HG03025 (cell line): ENCODE measurements around the gene SPEG.

Experiments used
- ATAC-seq: cut with Tn5 transposase; IDR thresholded peaks from one replicate; pipeline ENCODE4 v1.9.1; 2021; ENCODE audit warnings: mild to moderate bottlenecking, moderate library complexity; ENCODE audit not compliant: unreplicated experiment, low FRiP score

Gene SPEG

DNA sequence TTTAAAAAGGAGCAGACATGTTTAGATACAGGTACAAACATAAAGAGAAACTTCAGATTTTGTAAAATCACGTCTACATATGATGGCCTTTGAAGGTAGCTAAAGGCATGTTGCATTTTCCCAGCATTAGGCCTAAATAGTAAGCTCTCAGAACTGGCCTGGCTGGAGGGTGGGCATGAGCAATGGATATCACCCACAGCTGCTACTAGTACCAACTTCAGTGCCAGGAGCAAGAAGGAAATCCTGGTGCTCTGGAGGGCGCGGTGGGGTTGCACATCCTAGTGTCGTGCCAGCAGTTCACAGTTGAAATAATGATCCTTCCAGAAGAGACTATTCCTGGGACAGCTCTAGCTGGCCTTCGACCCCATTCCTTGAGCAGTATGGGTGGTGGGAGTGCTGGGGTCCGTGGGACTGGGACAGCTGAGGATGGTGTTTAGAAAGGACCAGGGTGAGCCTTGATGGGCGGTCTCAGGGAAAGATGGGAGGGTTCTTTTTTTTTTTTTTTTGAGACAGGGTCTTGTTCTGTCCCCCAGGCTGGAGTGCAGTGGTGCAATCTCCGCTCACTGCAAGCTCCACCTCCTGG is 11.6 kb upstream of the SPEG start:
- ATAC-seq: no peak

GRCh38 chr2:219423652-219424377 is 10.8 kb upstream of the SPEG start:
- no peak for ATAC-seq

GRCh38 chr2:219425238-219426067 is 9.2 kb upstream of the SPEG start:
- ATAC-seq: no peak

DNA sequence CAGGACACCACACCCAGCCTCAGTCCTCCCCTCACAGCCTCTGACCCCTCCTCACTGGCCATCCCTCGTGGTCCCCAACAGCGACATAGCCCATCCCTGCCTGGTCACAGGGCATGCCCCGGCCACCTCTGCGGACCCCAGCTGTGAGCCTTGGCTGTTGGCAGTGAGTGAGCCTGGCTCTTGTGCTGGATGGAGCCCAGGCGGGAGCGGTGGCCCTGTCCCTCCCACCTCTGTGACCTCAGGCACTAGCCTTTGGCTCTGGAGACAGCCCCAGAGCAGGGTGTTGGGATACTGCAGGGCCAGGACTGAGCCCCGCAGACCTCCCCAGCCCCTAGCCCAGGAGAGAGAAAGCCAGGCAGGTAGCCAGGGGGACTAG is 8.6 kb upstream of the SPEG start:
- ATAC-seq: no peak

- ATAC-seq: no peak
Measured at GRCh38 chr2:219426534-219427136, 8.0 kb upstream of the SPEG start.

GRCh38 chr2:219428469-219428868 is 6.2 kb upstream of the SPEG start:
- no peak for ATAC-seq

DNA sequence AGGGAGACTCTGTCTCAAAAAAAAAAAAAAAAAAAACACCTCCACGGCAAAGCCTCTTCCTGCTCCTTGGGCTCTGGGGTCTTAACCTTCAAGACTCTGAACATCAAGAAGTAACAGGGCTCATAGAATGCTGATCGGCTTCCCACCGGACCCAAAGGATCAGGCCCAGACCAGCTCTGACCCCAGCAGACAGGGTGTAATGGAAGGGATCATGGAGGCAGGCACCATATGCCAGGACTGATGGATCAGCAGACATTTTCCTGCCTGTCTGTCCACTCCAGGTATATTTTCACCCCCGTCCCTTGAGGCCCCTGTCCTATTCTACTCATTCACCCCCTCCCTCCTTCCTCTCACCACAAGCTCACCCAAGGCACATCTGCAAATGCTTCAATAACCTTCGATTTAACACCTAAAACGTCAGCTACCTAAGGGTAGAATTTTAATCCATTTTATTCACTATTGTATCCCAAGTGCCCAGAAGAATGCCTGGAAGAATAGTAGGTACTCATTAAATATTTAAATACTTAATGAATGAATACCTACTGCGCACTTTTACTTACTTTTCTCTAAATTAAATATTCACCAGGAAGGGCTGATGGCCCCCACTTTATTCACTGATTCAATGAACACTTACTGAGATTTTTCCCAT is 4.6 kb upstream of the SPEG start:
- ATAC-seq: no peak

GRCh38 chr2:219430633-219431615 is 3.7 kb upstream of the SPEG start:
- no peak for ATAC-seq

- ATAC-seq: no peak
Measured at GRCh38 chr2:219433666-219434467, 776 bp upstream of the SPEG start.

GRCh38 chr2:219434468-219434717 is 250 bp upstream of the SPEG start:
- ATAC-seq: no peak

GRCh38 chr2:219435701-219436100 is 1.1 kb downstream of the SPEG start:
- ATAC-seq: no peak

GRCh38 chr2:219436491-219436890 is 1.8 kb downstream of the SPEG start:
- ATAC-seq: no peak

DNA sequence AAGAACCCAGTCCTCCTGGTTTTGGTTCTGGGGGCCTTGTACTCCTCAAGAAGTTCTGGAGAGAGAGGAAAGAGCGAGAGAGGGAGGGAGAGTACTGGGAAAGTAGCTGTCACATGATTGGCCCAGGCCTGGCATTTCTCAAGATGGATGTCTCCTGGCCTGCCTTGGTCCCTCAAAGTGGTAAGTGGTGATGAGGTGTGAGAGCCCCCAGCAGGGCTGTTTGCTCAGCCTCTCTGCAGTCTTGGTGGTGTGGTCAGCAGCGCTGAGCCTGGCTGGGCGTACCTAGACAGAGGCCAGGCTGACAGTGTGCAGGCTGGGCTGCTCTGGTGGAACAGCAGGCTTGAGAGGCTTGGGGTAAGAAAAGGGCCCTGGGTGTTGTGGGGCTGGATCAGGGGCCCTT is 2.5 kb downstream of the SPEG start:
- ATAC-seq: no peak

DNA sequence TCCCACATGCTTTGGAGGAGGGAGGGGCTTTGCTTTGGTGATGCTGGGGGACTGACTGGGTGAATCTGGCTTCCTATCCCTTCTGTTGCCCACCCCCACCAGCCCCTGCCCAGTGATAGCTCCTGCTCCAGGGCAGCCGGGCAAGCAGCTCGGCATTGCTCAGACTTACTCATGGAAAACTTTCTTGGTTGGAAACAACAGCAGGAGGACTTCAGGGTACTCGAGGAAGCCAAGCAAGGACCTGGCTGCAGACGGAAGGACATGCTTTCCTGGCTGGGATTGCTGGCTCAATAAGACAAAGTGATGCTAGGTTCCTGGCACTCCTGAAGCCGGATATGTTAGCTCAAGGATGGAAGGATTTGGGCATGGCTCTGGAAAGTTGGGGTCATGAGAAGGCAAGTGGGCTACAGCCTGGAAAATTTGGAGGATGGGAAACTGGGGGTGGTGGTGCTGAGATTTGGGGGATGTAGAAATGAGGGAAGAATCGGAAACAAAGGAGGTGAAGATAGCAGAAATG is 3.1 kb downstream of the SPEG start:
- no peak for ATAC-seq

- ATAC-seq: no peak
Measured at GRCh38 chr2:219438453-219438852, 3.8 kb downstream of the SPEG start.

- ATAC-seq: no peak
Measured at GRCh38 chr2:219439506-219439905, 4.9 kb downstream of the SPEG start.

DNA sequence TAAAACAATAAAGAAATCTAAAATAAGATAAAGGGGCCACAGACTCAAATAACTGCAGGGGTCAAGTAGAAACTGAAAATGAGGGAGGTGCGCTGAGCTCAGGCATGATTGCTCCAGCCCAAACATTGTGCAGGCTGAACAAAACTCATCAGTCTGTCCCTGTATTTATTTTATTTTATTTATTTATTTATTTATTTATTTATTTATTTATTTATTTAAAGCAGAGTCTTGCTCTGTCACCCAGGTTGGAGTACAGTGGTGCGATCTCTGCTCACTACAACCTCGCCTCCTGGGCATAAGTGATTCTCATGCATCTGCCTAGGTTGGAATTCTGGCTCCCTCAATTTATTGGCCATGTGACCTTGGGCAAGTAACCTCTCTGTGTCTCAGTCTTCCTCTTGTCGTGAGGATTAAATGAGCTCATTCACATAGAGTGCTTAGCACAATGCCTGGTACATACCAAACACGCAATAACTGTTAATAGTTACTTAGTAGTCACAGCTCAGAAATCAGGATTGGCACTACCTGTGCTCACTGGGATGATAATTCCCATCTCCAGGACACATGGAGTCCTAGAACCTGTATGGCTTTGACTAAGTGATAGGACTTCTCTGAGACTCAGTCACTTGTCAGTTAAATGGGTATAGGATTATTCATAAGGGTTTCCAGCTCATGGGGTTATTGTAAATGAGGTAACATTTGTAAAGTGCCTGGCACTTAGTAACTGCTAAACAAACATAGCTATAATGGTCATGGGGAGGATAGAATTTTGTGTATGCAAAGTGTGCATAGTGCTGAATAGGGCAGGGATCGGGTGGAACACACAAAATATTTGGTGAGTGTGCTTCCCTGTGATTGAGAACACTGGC is 6.0 kb downstream of the SPEG start:
- ATAC-seq: no peak
